Transverse colon (tissue), 4 donors: ENCODE measurements around the gene KCTD20.

Experiments
- EP300 ChIP-seq: sonication (generic); formaldehyde crosslinking; IDR thresholded peaks from one replicate; pipeline ENCODE4 v1.6.1; 2017; ENCODE audit warnings: antibody characterized with exemption, low read depth
- POLR2A ChIP-seq: fragments of 450-650 bp; IDR thresholded peaks from one replicate; pipeline ENCODE4 v1.6.1; 2016; ENCODE audit warnings: antibody characterized with exemption, mild to moderate bottlenecking, moderate library complexity
- POLR2AphosphoS5 ChIP-seq, 3 donors: sonication (generic); formaldehyde crosslinking; IDR thresholded peaks; one replicate each; pipeline ENCODE4 v1.6.1; 2016; ENCODE audit warnings: antibody characterized with exemption in 3 of 3
- TF ChIP-seq, protein P1 (sequence below), 5 experiments: fragments of 200-600 bp in 3 of 5; fragments of 450-650 bp in 2 of 5; sonication (generic) in 3 of 5; IDR thresholded peaks; 1 replicate in 2 of 5; 2 replicates in 3 of 5; pipeline ENCODE4 v1.5.1; 2016 to 2017; ENCODE audit warnings: antibody characterized with exemption in 5 of 5, inconsistent platforms in 3 of 5, mild to moderate bottlenecking in 2 of 5, moderate library complexity in 1 of 5

DNA sequence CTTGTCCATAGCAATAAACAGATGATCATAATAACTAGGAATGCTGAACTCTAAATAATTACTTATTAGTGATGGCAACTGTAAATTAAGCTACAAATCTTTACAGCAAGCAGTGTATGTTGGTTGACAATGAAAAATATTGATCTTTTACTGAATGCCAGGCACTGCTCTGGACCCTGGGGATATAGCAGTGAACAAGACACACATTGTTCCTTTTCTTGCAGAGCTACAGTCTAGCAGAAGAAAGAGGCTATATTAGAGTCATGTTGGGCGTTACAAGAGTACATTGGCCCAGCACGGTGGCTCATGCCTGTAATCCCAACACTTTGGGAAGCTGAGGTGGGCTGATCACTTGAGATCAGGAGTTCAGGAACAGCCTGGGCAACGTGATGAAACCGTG, 11.6 kb upstream of the KCTD20 start:
- TF ChIP-seq EP300 (no peak), POLR2AphosphoS5 (IDR thresholded peaks at IDR 0.05) (no peak), POLR2A (no peak)
- TF ChIP-seq, protein P1, sequence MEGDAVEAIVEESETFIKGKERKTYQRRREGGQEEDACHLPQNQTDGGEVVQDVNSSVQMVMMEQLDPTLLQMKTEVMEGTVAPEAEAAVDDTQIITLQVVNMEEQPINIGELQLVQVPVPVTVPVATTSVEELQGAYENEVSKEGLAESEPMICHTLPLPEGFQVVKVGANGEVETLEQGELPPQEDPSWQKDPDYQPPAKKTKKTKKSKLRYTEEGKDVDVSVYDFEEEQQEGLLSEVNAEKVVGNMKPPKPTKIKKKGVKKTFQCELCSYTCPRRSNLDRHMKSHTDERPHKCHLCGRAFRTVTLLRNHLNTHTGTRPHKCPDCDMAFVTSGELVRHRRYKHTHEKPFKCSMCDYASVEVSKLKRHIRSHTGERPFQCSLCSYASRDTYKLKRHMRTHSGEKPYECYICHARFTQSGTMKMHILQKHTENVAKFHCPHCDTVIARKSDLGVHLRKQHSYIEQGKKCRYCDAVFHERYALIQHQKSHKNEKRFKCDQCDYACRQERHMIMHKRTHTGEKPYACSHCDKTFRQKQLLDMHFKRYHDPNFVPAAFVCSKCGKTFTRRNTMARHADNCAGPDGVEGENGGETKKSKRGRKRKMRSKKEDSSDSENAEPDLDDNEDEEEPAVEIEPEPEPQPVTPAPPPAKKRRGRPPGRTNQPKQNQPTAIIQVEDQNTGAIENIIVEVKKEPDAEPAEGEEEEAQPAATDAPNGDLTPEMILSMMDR (IDR thresholded peaks at IDR 0.05): no peak
